Mesenchymal stem cell (in vitro differentiated cells and primary cell): ENCODE results near the gene PITPNC1.
A peak's percentile ranks its signal among the peaks of the same experiment; 100 is the strongest.
"Not testable (repeated sequence)": the region's sequence is repeated elsewhere in the genome, so short reads cannot be mapped to it uniquely, and the experiment has no call there.

Experiments used
- DNase-seq: peaks from one replicate; pipeline ENCODE4 v3.0.0-alpha.2; 2013
- H2AFZ ChIP-seq: one replicate; pipeline ENCODE4 v1.6.1; 2013; ENCODE audit warnings: low read depth, mild to moderate bottlenecking, control low read depth, inconsistent platforms, low read length, moderate library complexity
- H2AK5ac ChIP-seq: 2 replicates; pipeline ENCODE4 v1.6.1; 2013; ENCODE audit warnings: low read length, moderate library complexity, mild to moderate bottlenecking, inconsistent platforms; ENCODE audit not compliant: severe bottlenecking
- H2BK120ac ChIP-seq: one replicate; pipeline ENCODE4 v1.6.1; 2013; ENCODE audit warnings: low read depth, mild to moderate bottlenecking, inconsistent platforms, low read length, moderate library complexity
- H2BK12ac ChIP-seq, 2 experiments: one replicate each; pipeline ENCODE4 v1.6.1; 2013; ENCODE audit warnings: inconsistent platforms in 2 of 2, low read length in 2 of 2, mild to moderate bottlenecking in 2 of 2, moderate library complexity in 2 of 2, control low read depth in 1 of 2
- H2BK15ac ChIP-seq: one replicate; pipeline ENCODE4 v1.6.1; 2013; ENCODE audit warnings: mild to moderate bottlenecking, low read depth, inconsistent platforms; ENCODE audit not compliant: poor library complexity, severe bottlenecking
- H2BK5ac ChIP-seq: 2 replicates; pipeline ENCODE4 v1.6.1; 2013; ENCODE audit warnings: low read depth, mild to moderate bottlenecking, low read length, control low read depth, inconsistent platforms; ENCODE audit not compliant: poor library complexity, severe bottlenecking
- H3K14ac ChIP-seq, 2 experiments: one replicate each; pipeline ENCODE4 v1.6.1; 2013; ENCODE audit warnings: inconsistent platforms in 2 of 2, low read length in 2 of 2, control low read depth in 1 of 2, mild to moderate bottlenecking in 1 of 2, moderate library complexity in 1 of 2
- H3K18ac ChIP-seq, 2 experiments: one replicate each; pipeline ENCODE4 v1.6.1; 2013; ENCODE audit warnings: inconsistent platforms in 2 of 2, low read length in 2 of 2, control low read depth in 1 of 2, low read depth in 1 of 2, mild to moderate bottlenecking in 1 of 2
- H3K23ac ChIP-seq, 2 experiments: one replicate each; pipeline ENCODE4 v1.6.1; 2013; ENCODE audit warnings: inconsistent platforms in 2 of 2, low read length in 2 of 2, mild to moderate bottlenecking in 2 of 2, moderate library complexity in 2 of 2, control low read depth in 1 of 2
- H3K27ac ChIP-seq: 2 replicates; pipeline ENCODE4 v1.5.1; 2013; ENCODE audit warnings: mild to moderate bottlenecking, moderate library complexity, low read length, control low read depth, inconsistent platforms; ENCODE audit not compliant: poor library complexity, severe bottlenecking
- H3K27me3 ChIP-seq, 2 experiments: 2 replicates each; pipeline versions ENCODE4 v1.6.1 to v1.7.0; 2013; ENCODE audit warnings: low read length in 2 of 2, mild to moderate bottlenecking in 2 of 2, moderate library complexity in 2 of 2, control low read depth in 1 of 2, inconsistent platforms in 1 of 2; ENCODE audit not compliant: control insufficient read depth in 1 of 2, insufficient read depth in 1 of 2
- H3K36me3 ChIP-seq, 2 experiments: 2 replicates each; pipeline versions ENCODE4 v1.6.1 to v1.7.0; 2013; ENCODE audit warnings: low read length in 2 of 2, control low read depth in 1 of 2, inconsistent platforms in 1 of 2, low read depth in 1 of 2, mild to moderate bottlenecking in 1 of 2; ENCODE audit not compliant: insufficient read depth in 2 of 2, control insufficient read depth in 1 of 2
- H3K4ac ChIP-seq, 2 experiments: one replicate each; pipeline ENCODE4 v1.6.1; 2013; ENCODE audit warnings: inconsistent platforms in 2 of 2, low read length in 2 of 2, mild to moderate bottlenecking in 2 of 2, moderate library complexity in 2 of 2, control low read depth in 1 of 2, low read depth in 1 of 2
- H3K4me1 ChIP-seq: 2 replicates; pipeline ENCODE4 v1.6.1; 2013; ENCODE audit warnings: low read depth, low read length, control low read depth; ENCODE audit not compliant: control insufficient read depth, insufficient read depth
- H3K4me2 ChIP-seq: 2 replicates; pipeline ENCODE4 v1.6.1; 2013; ENCODE audit warnings: low read length, mild to moderate bottlenecking, inconsistent platforms; ENCODE audit not compliant: poor library complexity, severe bottlenecking
- H3K4me3 ChIP-seq, 2 experiments: 2 replicates each; pipeline versions ENCODE4 v1.5.1 to v1.7.0; 2013; ENCODE audit warnings: low read length in 2 of 2, mild to moderate bottlenecking in 2 of 2, control low read depth in 1 of 2, low read depth in 1 of 2; ENCODE audit not compliant: insufficient read depth in 1 of 2
- H3K79me1 ChIP-seq: replicated peaks from 2 replicates; pipeline ENCODE4 v1.6.1; 2013; ENCODE audit warnings: mild to moderate bottlenecking, control low read depth, low read length, inconsistent platforms; ENCODE audit not compliant: poor library complexity, severe bottlenecking
- H3K9ac ChIP-seq: 2 replicates; pipeline ENCODE4 v1.7.0; 2013; ENCODE audit warnings: mild to moderate bottlenecking, low read length, moderate library complexity
- H3K9me3 ChIP-seq: 2 replicates; pipeline ENCODE4 v1.7.0; 2013; ENCODE audit warnings: mild to moderate bottlenecking, low read length; ENCODE audit not compliant: control insufficient read depth
- H4K8ac ChIP-seq: one replicate; pipeline ENCODE4 v1.6.1; 2013; ENCODE audit warnings: inconsistent platforms, mild to moderate bottlenecking, low read length, moderate library complexity
- H4K91ac ChIP-seq: one replicate; pipeline ENCODE4 v1.6.1; 2013; ENCODE audit warnings: mild to moderate bottlenecking, low read length, inconsistent platforms
- WGBS: methylation state at CpG from one replicate; pipeline ENCODE4 v1.1.7; 2013; ENCODE audit warnings: mixed read lengths; 5-methylcytosine and 5-hydroxymethylcytosine counted together

Gene PITPNC1

GRCh38 chr17:67492251-67492740 is 115.2 kb downstream of the PITPNC1 start:
- H3K14ac ChIP-seq, result no peak overlapping the region
- H3K79me1 ChIP-seq, result peaks cover 14% of the 10 kb centered on the region
- H2AK5ac ChIP-seq, result no peak overlapping the region
- DNase-seq, result peak; percentile 61
- no peak overlapping the region for H2BK12ac ChIP-seq
- H3K4ac ChIP-seq, result no peak overlapping the region
- no peak overlapping the region for H3K4me2 ChIP-seq
- no peaks in the 10 kb centered on the region for H3K36me3 ChIP-seq
- H3K9ac ChIP-seq, result peak overlapping the region; percentile 50
- peak overlapping the region in 1 of 2 experiments; percentile 16 for H3K18ac ChIP-seq
- H2BK15ac ChIP-seq, result no peak overlapping the region
- H3K27me3 ChIP-seq, result no peaks in the 10 kb centered on the region
- no peak overlapping the region for H4K91ac ChIP-seq
- no peaks in the 10 kb centered on the region for H3K9me3 ChIP-seq
- WGBS, result 64% methylated on average over 5 of the region's 5 CpGs
- H3K23ac ChIP-seq, result no peak overlapping the region
- no peak overlapping the region for H2BK120ac ChIP-seq
- no peak overlapping the region for H4K8ac ChIP-seq
- H2BK5ac ChIP-seq, result no peak overlapping the region
- H3K4me1 ChIP-seq, result peaks cover 13% of the 10 kb centered on the region
- H3K4me3 ChIP-seq, result peak overlapping the region in 1 of 2 experiments; percentile 71
- H2AFZ ChIP-seq, result no peak overlapping the region
- H3K27ac ChIP-seq, result no peak overlapping the region

- Histone ChIP-seq H2AK5ac (no peak overlapping the region), H3K14ac (no peak overlapping the region), H3K27ac (no peak overlapping the region), H3K4me3 (peak overlapping the region in 1 of 2 experiments; percentile 71), H4K8ac (no peak overlapping the region), H3K18ac (no peak overlapping the region), H2BK5ac (no peak overlapping the region), H3K79me1 (peaks cover 14% of the 10 kb centered on the region), H3K4me2 (no peak overlapping the region), H3K23ac (no peak overlapping the region), H3K9ac (peak overlapping the region; percentile 50), H2BK120ac (no peak overlapping the region), H3K27me3 (no peaks in the 10 kb centered on the region), H3K9me3 (no peaks in the 10 kb centered on the region), H3K36me3 (no peaks in the 10 kb centered on the region), H4K91ac (no peak overlapping the region), H3K4ac (no peak overlapping the region), H2BK15ac (no peak overlapping the region), H2AFZ (no peak overlapping the region), H2BK12ac (no peak overlapping the region), H3K4me1 (peaks cover 11% of the 10 kb centered on the region)
- 72% methylated on average over 12 of the region's 13 CpGs for WGBS
- no peak for DNase-seq
Observed at GRCh38 chr17:67492824-67493517, 115.9 kb downstream of the PITPNC1 start.

- H2BK12ac ChIP-seq, result no peak overlapping the region
- no peaks in the 10 kb centered on the region for H3K27me3 ChIP-seq
- H3K4me2 ChIP-seq, result no peak overlapping the region
- H3K4ac ChIP-seq, result no peak overlapping the region
- no peak overlapping the region for H2BK15ac ChIP-seq
- no peak overlapping the region for H3K18ac ChIP-seq
- no peak overlapping the region for H4K91ac ChIP-seq
- H3K14ac ChIP-seq, result no peak overlapping the region
- DNase-seq, result no peak
- H3K9ac ChIP-seq, result no peak overlapping the region
- no peaks in the 10 kb centered on the region for H3K9me3 ChIP-seq
- H2BK5ac ChIP-seq, result no peak overlapping the region
- H4K8ac ChIP-seq, result no peak overlapping the region
- H2AK5ac ChIP-seq, result no peak overlapping the region
- peaks cover 9% of the 10 kb centered on the region for H3K79me1 ChIP-seq
- peaks cover 10% of the 10 kb centered on the region for H3K4me1 ChIP-seq
- no peak overlapping the region for H2AFZ ChIP-seq
- no peaks in the 10 kb centered on the region for H3K36me3 ChIP-seq
- no peak overlapping the region for H2BK120ac ChIP-seq
- H3K23ac ChIP-seq, result no peak overlapping the region
- WGBS, result 87% methylated on average over 2 of the region's 4 CpGs
- H3K27ac ChIP-seq, result no peak overlapping the region
- H3K4me3 ChIP-seq, result no peak overlapping the region
Observed at GRCh38 chr17:67493812-67494211, 116.7 kb downstream of the PITPNC1 start.

DNA sequence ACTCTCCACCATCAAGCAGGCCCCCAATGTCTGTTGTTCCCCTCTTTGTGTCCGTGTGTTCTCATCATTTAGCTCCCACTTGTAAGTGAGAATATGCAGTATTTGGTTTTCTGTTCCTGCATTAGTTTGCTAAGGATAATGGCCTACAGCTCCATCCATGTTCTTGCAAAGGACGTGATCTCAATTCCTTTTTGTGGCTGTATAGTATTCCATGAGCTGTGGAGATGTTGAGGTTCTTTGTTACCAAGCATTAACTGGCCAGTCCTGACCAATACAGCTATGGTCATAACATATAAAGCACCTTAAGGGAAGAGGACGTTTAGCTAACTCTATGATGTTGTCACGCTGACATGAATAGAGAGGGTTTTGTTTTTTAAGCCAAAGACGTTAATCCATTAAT is 118.5 kb downstream of the PITPNC1 start:
- H3K18ac ChIP-seq, H3K9me3 ChIP-seq, H2AK5ac ChIP-seq, H3K27ac ChIP-seq, H4K8ac ChIP-seq, H3K23ac ChIP-seq, H3K4me2 ChIP-seq, H3K4me1 ChIP-seq, DNase-seq, H2BK120ac ChIP-seq, H3K27me3 ChIP-seq, H3K4ac ChIP-seq, H3K4me3 ChIP-seq, H2BK5ac ChIP-seq, H3K9ac ChIP-seq, H3K79me1 ChIP-seq, H4K91ac ChIP-seq, H2BK15ac ChIP-seq, H3K14ac ChIP-seq, H2BK12ac ChIP-seq, H2AFZ ChIP-seq, H3K36me3 ChIP-seq: not testable (repeated sequence)
- WGBS, result 94% methylated on average over 5 of the region's 5 CpGs
